ENCODE results near the gene CDK19.

DNA sequence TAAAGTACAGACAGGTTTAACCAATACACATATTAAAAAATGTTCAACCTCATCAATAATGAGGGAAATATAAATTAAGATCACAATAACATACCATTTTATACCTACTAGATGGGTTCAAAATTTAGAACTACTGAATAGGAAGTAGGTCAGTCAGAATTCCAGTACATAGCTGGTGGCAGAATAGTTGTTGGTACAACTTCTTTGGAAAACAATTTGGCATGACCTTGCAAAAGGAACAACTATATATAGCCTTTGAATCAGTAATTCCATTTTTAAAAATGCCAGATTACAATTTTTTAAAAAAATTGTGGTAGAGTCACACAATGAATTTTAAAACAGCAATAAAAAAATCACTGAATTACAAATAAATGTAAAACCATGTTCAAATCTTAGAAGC is 165.6 kb downstream of the CDK19 start:
- TF ChIP-seq, protein P1, sequence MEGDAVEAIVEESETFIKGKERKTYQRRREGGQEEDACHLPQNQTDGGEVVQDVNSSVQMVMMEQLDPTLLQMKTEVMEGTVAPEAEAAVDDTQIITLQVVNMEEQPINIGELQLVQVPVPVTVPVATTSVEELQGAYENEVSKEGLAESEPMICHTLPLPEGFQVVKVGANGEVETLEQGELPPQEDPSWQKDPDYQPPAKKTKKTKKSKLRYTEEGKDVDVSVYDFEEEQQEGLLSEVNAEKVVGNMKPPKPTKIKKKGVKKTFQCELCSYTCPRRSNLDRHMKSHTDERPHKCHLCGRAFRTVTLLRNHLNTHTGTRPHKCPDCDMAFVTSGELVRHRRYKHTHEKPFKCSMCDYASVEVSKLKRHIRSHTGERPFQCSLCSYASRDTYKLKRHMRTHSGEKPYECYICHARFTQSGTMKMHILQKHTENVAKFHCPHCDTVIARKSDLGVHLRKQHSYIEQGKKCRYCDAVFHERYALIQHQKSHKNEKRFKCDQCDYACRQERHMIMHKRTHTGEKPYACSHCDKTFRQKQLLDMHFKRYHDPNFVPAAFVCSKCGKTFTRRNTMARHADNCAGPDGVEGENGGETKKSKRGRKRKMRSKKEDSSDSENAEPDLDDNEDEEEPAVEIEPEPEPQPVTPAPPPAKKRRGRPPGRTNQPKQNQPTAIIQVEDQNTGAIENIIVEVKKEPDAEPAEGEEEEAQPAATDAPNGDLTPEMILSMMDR (IDR thresholded peaks at IDR 0.05): no peak
- no peak for TF ChIP-seq POLR2A (IDR thresholded peaks at IDR 0.05)

Measured in adrenal gland (tissue), 5 donors.